ENCODE measurements around the gene PREX1.

PREX1 gene

DNA sequence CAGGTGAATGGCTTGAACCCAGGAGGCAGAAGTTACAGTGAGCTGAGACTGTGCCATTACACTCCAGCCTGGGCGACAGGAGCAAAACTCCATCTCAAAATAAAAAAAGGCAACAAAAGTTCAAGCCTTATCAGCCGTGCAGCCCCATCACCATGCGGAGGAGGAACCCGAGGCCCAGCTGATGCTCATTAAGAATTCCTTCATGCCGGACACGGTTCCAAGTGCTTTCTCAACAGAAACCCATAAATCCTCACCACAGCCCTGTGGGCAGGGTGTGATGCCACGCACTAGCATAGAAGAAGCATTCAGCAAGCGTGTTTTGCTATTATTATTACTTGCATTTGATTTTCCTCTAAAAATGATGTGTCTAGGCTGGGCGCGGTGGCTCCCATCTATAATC is 56.3 kb downstream of the PREX1 start:
- DNase-seq (ENCODE audit: low spot score in 2 of 2) = no peak
- Histone ChIP-seq H3K27me3 (ENCODE audit: low read depth) (no peaks in the 10 kb centered on the region), H3K36me3 (replicated peaks) (no peaks in the 10 kb centered on the region), H3K4me1 (no peaks in the 10 kb centered on the region), H3K4me3 (no peak overlapping the region), H3K9me3 (no peaks in the 10 kb centered on the region)
- in situ Hi-C loops (cut with MboI; ENCODE audit: low sequenced_read_pairs) = no loop called here

DNA sequence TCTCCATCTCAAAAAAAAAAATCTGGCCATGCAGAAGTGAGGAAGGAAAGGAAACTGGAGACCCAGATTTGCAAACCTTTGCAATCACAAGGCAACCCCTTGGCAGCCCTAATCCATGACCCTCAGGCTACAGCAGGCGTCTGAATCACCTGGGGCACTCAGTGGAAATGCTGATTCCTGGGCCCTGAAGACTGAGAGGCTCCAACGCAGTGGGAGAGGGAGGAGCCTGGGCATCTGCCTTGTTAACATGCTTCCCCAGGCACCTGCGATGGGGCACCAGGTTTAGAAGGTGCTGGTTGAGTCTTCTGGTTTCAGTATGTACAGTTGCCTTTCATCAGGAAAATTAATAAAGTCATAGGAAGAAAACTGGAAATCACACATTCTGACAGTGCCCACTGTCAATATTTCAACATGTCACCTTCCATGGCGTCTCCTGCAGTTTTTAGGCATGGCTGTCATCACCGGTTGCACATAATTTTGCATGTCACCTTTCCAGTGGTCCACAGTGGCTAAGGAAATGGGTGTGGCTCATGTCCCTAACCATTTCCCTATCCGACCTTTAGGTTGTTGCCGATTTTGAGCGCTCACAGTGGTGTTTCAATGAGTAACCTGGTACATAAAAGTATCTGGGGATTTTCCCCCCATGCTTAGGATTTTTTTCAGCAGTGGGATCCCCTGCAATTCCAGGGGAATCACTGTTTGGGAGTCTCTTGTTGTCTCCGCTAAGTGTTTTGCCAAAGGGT is 56.9 kb downstream of the PREX1 start:
- DNase-seq (ENCODE audit: low spot score in 2 of 2) = no peak
- no peaks in the 10 kb centered on the region for H3K27me3 ChIP-seq (ENCODE audit: low read depth)
- no peaks in the 10 kb centered on the region for H3K36me3 ChIP-seq (replicated peaks)
- H3K4me1 ChIP-seq = no peaks in the 10 kb centered on the region
- in situ Hi-C loops (cut with MboI; ENCODE audit: low sequenced_read_pairs) = no loop called here
- no peaks in the 10 kb centered on the region for H3K9me3 ChIP-seq
- no peak overlapping the region for H3K4me3 ChIP-seq

DNA sequence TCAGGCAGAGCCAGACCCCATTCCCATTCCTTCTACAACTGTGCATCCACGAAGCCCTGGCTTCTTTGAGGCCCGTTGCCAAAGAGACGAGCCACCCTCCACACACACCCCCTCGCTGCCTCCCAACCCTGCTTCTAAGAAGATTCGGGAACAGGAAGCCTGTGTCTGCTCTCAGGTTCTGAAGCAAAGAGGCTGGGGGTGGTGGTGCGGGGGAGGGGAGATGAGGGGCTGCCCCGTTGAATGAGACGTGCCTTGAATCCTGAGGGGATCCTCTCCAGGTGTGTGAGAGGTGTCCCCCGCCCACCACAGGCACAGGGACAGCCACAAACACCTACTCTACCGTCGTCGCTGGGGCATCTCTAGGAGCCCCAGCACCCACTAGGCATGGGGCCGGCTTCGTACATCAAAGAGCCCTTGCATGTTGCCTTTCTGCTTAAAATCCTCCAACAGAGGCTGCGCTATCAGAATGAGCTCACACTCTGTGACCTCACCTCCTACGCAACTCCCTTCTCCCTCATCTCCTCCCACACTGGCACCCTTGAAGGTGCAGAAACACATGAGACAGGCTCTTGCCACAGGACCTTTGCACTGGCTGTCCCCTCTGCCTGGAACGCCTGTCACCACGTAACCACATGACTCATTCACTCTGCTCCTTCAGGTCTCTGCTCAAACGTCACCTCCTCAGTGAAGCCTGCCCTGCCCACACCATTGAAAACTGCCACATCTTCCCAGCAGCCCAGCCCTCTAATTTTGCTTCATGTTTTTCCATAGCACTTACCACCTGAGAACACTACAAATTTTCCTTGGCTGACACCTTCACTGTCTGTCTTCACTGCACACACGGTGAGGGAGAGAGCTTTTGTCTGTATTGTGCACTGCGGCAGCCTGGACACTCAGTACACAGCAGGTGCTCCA is 58.5 kb downstream of the PREX1 start:
- H3K4me3 ChIP-seq = no peak overlapping the region
- no peaks in the 10 kb centered on the region for H3K27me3 ChIP-seq (ENCODE audit: low read depth)
- no peaks in the 10 kb centered on the region for H3K36me3 ChIP-seq (replicated peaks)
- H3K9me3 ChIP-seq = no peaks in the 10 kb centered on the region
- H3K4me1 ChIP-seq = no peaks in the 10 kb centered on the region
- in situ Hi-C loops (cut with MboI; ENCODE audit: low sequenced_read_pairs) = no loop called here
- DNase-seq (ENCODE audit: low spot score in 2 of 2) = no peak

DNA sequence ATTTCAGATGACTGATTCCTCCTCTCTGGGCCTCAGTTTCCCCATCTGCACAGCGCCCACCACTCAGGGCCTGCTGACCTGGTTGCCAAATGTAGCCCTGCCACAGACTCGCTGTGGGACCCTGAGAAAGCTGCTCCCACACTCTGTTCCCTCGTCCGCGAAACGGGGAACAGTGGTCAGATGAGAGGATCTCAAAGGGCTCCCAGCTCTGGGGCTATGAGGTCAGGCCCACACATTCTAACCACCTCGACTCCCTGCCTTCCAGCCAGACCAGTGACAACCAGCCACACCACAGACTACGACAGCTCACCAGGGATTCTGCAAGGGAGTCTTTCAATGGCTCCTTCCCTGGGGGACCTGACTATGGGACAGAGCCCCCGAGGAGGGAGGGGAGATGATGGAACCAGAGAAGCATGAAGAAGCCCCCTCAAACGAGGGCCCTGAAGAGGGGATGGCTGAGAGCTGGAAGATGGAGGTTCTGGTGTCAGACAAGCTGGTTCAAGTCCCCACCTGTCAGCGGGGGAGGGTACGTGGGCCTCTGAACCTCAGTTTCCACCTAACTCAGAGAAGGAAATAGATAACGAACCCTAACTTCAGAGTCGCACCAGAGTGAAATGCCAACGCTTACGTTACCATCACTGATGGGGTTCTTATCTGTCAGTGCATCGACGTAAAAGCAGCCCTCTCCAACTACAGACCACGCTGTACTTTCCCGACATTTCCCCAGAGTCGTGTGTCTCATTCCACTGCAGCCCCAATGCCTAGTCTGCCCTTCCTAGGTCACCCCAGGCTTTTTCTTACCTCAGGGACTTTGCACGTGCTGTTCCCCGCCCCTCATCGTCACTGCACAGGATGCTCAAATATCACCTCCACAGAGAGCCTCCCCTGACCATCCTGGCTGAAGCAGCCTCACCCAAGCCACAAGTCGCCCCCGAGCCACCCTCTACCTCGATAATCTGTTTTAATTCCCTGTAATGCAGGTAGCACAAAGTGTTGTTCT is 60.5 kb downstream of the PREX1 start:
- Histone ChIP-seq H3K9me3 (no peaks in the 10 kb centered on the region), H3K36me3 (replicated peaks) (no peaks in the 10 kb centered on the region), H3K27me3 (ENCODE audit: low read depth) (no peaks in the 10 kb centered on the region), H3K4me3 (no peak overlapping the region), H3K4me1 (peaks cover 8% of the 10 kb centered on the region; the same call in 1 of the 2 replicates)
- DNase-seq (ENCODE audit: low spot score in 2 of 2) = no peak
- in situ Hi-C loops (cut with MboI; ENCODE audit: low sequenced_read_pairs) = no loop called here

DNA sequence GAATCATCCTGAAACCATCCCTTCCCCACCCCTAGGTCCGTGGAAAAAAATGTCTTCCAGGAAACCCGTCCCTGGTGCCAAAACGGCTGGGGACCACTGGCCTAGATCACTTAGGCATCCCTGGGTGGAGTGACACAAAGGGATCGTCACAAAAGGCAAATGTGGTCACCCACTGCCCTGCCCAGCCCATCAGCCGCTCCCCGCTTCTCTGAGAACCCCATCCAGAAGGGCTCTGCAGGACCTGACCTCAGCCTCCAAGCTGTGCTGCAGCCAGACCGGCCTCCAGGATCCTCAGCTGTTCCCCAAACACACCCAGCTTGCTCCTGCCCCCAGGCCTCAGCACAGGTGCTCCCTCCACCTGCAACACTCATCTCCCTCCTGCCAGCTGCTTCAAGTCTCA is 61.6 kb downstream of the PREX1 start:
- DNase-seq (ENCODE audit: low spot score in 2 of 2) = no peak
- Histone ChIP-seq H3K4me3 (no peak overlapping the region), H3K36me3 (replicated peaks) (no peaks in the 10 kb centered on the region), H3K27me3 (ENCODE audit: low read depth) (no peaks in the 10 kb centered on the region), H3K4me1 (peaks cover 8% of the 10 kb centered on the region; the same call in 1 of the 2 replicates), H3K9me3 (no peaks in the 10 kb centered on the region)
- in situ Hi-C loops (cut with MboI; ENCODE audit: low sequenced_read_pairs) = no loop called here

DNA sequence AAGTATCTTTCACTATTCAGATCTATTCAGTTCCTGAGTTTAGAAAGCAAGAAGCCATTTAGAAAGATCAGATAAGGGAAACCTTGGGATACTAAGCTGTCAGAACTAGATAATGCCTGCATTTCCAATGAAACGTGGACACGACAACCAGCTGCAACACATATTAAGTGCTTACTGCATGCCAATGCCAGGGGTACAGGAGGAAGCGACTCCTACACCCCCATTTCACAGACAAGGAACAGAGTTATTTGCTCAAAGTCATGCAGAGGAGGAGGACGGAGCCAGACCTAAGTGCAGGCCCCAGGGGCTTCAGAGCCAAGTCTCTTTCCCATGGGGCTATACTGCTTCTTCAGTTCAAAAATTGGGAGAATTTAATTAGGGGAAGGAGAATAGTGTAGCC is 62.4 kb downstream of the PREX1 start:
- in situ Hi-C loops (cut with MboI; ENCODE audit: low sequenced_read_pairs) = no loop called here
- Histone ChIP-seq H3K27me3 (ENCODE audit: low read depth) (no peaks in the 10 kb centered on the region), H3K4me1 (peaks cover 8% of the 10 kb centered on the region; the same call in 1 of the 2 replicates), H3K36me3 (replicated peaks) (no peaks in the 10 kb centered on the region), H3K4me3 (no peak overlapping the region), H3K9me3 (no peaks in the 10 kb centered on the region)
- no peak for DNase-seq (ENCODE audit: low spot score in 2 of 2)

DNA sequence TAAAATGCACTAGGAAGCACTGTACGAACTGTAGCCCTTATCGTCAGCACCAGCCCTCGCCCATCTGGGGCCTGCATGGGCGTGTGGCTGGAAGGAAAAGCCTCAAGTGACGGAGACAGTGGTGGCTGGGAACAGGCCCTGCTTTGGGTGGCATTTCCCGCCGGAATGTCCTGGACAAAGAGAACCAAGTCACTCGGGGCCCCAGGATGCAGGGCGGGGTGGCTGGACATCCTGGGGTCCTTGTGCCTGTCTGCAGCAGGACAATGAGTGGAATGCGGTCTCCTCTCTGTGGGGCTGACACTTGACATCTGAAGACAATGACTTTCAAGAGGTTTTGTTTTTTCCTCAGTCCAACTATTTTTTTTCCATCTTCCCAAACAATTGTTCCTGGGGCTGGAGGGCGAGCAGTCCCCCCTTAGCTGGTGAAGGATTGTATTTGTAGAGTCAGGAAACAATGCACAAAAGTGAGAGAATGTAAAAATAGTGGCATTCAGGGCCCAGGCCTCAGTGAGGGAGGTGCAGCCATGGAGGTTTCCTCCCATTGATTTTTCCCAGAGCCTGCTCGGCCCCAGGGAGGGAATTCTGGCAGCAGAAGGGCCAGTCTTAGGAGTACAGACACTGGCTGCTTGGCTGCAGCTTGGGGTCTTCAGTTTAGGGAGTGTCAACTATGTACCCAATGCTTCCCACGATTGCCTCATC is 64.4 kb downstream of the PREX1 start:
- Histone ChIP-seq H3K36me3 (replicated peaks) (no peaks in the 10 kb centered on the region), H3K4me1 (peaks cover 8% of the 10 kb centered on the region; the same call in 1 of the 2 replicates), H3K9me3 (no peaks in the 10 kb centered on the region), H3K4me3 (no peak overlapping the region), H3K27me3 (ENCODE audit: low read depth) (no peaks in the 10 kb centered on the region)
- in situ Hi-C loops (cut with MboI; ENCODE audit: low sequenced_read_pairs) = no loop called here
- peak; percentile 2 to 60 for DNase-seq (ENCODE audit: low spot score in 2 of 2)

DNA sequence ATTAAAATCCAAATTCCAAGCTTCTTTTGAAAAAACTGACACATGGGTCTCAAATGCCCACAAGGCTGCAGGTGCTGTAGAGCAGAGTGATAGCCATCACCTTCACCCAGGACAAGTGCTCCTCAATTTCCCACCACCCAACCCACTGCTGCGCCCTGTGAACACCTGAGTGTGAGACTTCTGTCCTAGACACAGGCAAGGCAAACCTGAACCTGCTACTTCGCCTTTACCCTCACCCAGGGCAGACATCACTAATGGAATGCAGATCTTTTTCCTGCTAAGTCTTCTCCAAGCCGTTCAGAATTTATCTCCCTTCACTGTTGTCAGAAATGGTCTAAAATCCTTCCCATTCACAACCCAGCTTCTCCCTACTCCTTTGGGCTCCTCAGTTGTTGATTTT is 65.9 kb downstream of the PREX1 start:
- Histone ChIP-seq H3K4me1 (peaks cover 8% of the 10 kb centered on the region; the same call in 1 of the 2 replicates), H3K27me3 (ENCODE audit: low read depth) (no peaks in the 10 kb centered on the region), H3K9me3 (no peaks in the 10 kb centered on the region), H3K4me3 (no peak overlapping the region), H3K36me3 (replicated peaks) (no peaks in the 10 kb centered on the region)
- no peak for DNase-seq (ENCODE audit: low spot score in 2 of 2)
- in situ Hi-C loops (cut with MboI; ENCODE audit: low sequenced_read_pairs) = no loop called here

DNA sequence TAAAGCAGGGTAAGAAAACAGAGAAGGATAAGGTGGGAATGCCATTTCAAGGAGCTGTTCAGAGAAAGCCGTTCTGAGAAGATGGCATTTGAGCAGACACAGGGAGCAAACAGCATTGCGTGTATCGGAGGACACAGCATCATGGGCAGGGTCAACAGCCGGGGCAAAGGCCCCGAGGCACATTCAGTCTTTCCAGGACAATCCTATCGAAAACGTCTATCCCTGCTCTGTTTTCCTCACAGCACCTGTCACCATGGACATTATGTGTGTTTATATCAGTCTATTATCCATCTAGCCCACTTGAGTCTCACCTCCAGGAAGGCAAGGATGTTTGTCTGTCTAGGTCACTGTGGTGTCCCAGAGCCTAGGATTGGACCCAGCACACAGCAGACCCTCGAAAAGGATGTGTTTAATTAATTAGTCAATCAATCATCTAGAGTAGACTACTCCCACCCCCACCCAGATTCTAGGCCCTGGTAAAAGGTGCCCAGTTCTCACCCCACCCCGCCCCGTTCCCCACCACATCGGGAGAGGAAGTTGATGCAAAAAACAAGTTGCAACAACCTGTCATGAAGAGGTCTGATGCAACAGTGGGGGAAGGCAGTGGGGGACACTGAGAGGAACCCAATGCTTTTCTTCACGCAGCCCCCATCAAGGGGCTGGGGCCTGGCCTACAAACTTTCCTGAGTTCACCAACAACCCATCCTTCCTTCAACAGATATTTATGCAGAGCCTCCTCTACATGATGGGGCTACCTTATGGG is 66.6 kb downstream of the PREX1 start:
- Histone ChIP-seq H3K4me1 (peaks cover 8% of the 10 kb centered on the region; the same call in 1 of the 2 replicates), H3K27me3 (ENCODE audit: low read depth) (no peaks in the 10 kb centered on the region), H3K4me3 (no peak overlapping the region), H3K9me3 (no peaks in the 10 kb centered on the region), H3K36me3 (replicated peaks) (no peaks in the 10 kb centered on the region)
- DNase-seq (ENCODE audit: low spot score in 2 of 2) = no peak
- in situ Hi-C loops (cut with MboI; ENCODE audit: low sequenced_read_pairs) = no loop called here

DNA sequence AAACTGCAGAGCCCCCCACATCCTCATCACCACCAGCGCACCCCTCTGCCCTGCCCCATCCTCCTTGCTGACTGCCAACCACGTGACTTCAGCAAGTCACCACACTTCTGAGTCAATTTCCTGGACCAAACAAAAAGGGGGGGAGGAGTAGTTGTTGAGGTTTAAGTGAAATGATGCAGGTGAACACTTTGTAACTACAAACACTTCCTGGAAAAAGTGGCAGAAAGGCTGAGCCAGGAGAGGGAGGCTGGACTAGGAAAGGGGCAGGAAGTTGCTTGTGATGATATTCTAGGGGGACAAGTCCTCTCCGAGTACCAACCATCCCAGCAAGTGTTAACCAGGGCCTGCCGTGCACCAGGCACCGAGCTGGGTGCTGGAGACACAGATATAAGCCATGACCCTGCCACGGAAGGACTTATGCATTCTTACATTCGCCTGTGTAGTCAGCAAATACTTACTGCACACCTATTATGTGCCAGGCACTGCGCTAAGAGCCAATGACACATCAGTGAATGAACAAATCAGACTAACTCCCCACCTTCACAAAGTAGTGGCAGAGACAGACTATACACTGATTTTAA is 67.3 kb downstream of the PREX1 start:
- Histone ChIP-seq H3K27me3 (ENCODE audit: low read depth) (no peaks in the 10 kb centered on the region), H3K4me3 (no peak overlapping the region), H3K4me1 (peaks cover 8% of the 10 kb centered on the region; the same call in 1 of the 2 replicates), H3K9me3 (peaks cover under 1% of the 10 kb centered on the region; the same call in 1 of the 2 replicates), H3K36me3 (replicated peaks) (no peaks in the 10 kb centered on the region)
- in situ Hi-C loops (cut with MboI; ENCODE audit: low sequenced_read_pairs) = no loop called here
- no peak for DNase-seq (ENCODE audit: low spot score in 2 of 2)

DNA sequence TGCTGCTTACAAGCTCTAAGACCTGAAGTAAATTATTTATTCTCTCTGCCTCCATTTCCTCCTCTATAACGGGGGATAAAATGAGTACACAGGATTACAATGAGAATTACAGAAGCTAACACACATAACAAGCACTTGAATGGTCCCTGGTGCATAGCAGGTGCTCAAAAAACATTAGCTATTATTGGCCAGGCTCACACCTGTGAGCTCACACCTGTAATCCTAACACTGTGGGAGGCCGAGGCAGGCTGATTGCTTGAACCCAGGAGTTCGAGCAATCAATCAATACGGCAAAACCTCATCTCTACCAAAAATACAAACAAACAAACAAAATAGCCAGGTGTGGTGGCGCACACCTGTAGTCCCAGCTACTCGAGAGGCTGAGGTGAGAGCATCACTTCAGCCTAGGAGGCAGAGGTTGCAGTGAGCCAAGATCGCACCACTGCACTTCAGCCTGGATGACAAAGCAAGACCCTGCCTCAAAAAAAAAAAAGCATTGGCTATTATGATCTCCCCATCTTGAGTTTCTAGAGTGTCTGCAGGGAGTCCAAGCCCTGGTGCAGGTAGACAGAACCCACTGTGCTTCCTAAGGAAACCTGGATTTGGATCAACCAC is 68.1 kb downstream of the PREX1 start:
- no peak overlapping the region for H3K4me3 ChIP-seq
- in situ Hi-C loops (cut with MboI; ENCODE audit: low sequenced_read_pairs) = no loop called here
- peaks cover 8% of the 10 kb centered on the region; the same call in 1 of the 2 replicates for H3K4me1 ChIP-seq
- no peak for DNase-seq (ENCODE audit: low spot score in 2 of 2)
- H3K27me3 ChIP-seq (ENCODE audit: low read depth) = no peaks in the 10 kb centered on the region
- H3K36me3 ChIP-seq (replicated peaks) = no peaks in the 10 kb centered on the region
- peaks cover 3% of the 10 kb centered on the region; the same call in 1 of the 2 replicates for H3K9me3 ChIP-seq

All from HAP-1 (cell line).